ENCODE data around the gene LRRC8D. TPM values are rescaled to one million over a fixed set of nuclear protein-coding genes. Genes with fewer than 3 reads are reported as not detected.

LRRC8D gene
- total and polyA plus RNA-seq, 9 of the 15 experiments (the other 6 are each of a cell fraction or from before 2014, with no cell fraction given): 3.4 to 53.9 (median 15.9) TPM

GRCh38 chr1:89863165-89863830 is 42.5 kb downstream of the LRRC8D start (continued):
- TF ChIP-seq BCLAF1 (IDR thresholded peaks at IDR 0.05; ENCODE audit: borderline replicate concordance in 1 of 2, control insufficient read depth in 1 of 2, low read depth in 2 of 2, low read length in 1 of 2) (no peak), CREB1 (IDR thresholded peaks at IDR 0.05) (no peak), CREB1 (CRISPR knock-in tag; IDR thresholded peaks at IDR 0.05) (no peak), ZBTB1 (CRISPR knock-in tag; IDR thresholded peaks at IDR 0.05; ENCODE audit: borderline replicate concordance, low read depth) (no peak), TCF7L2 (IDR thresholded peaks at IDR 0.05; ENCODE audit: low read depth, low read length) (no peak), KAT8 (IDR thresholded peaks at IDR 0.05; ENCODE audit: low read depth) (no peak), OTX1 (CRISPR knock-in tag; IDR thresholded peaks at IDR 0.05) (no peak), POLR2G (IDR thresholded peaks at IDR 0.05; ENCODE audit: low read depth, low read length) (no peak), CREB5 (CRISPR knock-in tag; IDR thresholded peaks at IDR 0.05) (no peak)
- TF ChIP-seq, protein P1, sequence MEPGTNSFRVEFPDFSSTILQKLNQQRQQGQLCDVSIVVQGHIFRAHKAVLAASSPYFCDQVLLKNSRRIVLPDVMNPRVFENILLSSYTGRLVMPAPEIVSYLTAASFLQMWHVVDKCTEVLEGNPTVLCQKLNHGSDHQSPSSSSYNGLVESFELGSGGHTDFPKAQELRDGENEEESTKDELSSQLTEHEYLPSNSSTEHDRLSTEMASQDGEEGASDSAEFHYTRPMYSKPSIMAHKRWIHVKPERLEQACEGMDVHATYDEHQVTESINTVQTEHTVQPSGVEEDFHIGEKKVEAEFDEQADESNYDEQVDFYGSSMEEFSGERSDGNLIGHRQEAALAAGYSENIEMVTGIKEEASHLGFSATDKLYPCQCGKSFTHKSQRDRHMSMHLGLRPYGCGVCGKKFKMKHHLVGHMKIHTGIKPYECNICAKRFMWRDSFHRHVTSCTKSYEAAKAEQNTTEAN (CRISPR knock-in tag; IDR thresholded peaks at IDR 0.05): no peak
